HL-60 (cell line): Measurements from ENCODE around the gene FBLL1.
"Not testable (repeated sequence)": the region's sequence is repeated elsewhere in the genome, so short reads cannot be mapped to it uniquely, and the experiment has no call there.

Source experiments
- DNase-seq, 2 experiments: peaks; one replicate each; pipeline ENCODE4 v3.0.0-alpha.2; 2010 to 2020; ENCODE audit warnings: low read depth in 1 of 2, low spot score in 1 of 2
- H3K27ac ChIP-seq: fragments of 250-450 bp; sonication (Bioruptor Pico); replicated peaks from 2 replicates; pipeline ENCODE4 v1.5.1; 2020; ENCODE audit warnings: mild to moderate bottlenecking, moderate library complexity
- H3K27me3 ChIP-seq: fragments of 250-450 bp; sonication (Bioruptor Pico); 2 replicates; pipeline ENCODE4 v1.5.1; 2021; ENCODE audit warnings: mild to moderate bottlenecking, moderate library complexity; ENCODE audit not compliant: insufficient read depth, poor library complexity, severe bottlenecking
- H3K4me3 ChIP-seq: replicated peaks from 2 replicates; pipeline ENCODE4 v1.5.1; 2011; ENCODE audit warnings: mild to moderate bottlenecking, control low read depth, low read length; ENCODE audit not compliant: insufficient read depth
- CTCF ChIP-seq: IDR thresholded peaks from one replicate; pipeline ENCODE4 v1.5.1; 2011; ENCODE audit warnings: low read length, control low read depth, inconsistent platforms; ENCODE audit not compliant: insufficient read depth
- GABPA ChIP-seq: IDR thresholded peaks from 2 replicates; pipeline ENCODE4 v1.6.1; 2012; ENCODE audit warnings: low read depth
- POLR2AphosphoS5 ChIP-seq: IDR thresholded peaks from 2 replicates; pipeline ENCODE4 v1.6.1; 2012; ENCODE audit warnings: low read depth
- REST ChIP-seq: IDR thresholded peaks from 2 replicates; pipeline ENCODE4 v1.6.1; 2012; ENCODE audit warnings: low read depth; ENCODE audit not compliant: insufficient replicate concordance
- SPI1 ChIP-seq: IDR thresholded peaks from 2 replicates; pipeline ENCODE4 v1.6.1; 2012; ENCODE audit warnings: low read depth, mild to moderate bottlenecking, borderline replicate concordance

FBLL1 gene

GRCh38 chr5:168531191-168531590, 2.1 kb downstream of the FBLL1 start:
- Histone ChIP-seq H3K27me3 (peaks cover 16% of the 10 kb centered on the region), H3K27ac (no peak overlapping the region), H3K4me3 (no peak overlapping the region)
- DNase-seq = no peak
- TF ChIP-seq POLR2AphosphoS5 (no peak), CTCF (no peak)

GRCh38 chr5:168531987-168532864, 3.1 kb downstream of the FBLL1 start:
- Histone ChIP-seq H3K4me3 (no peak overlapping the region), H3K27me3 (peaks cover 16% of the 10 kb centered on the region), H3K27ac (no peak overlapping the region)
- no peak for DNase-seq
- TF ChIP-seq POLR2AphosphoS5 = no peak

DNA sequence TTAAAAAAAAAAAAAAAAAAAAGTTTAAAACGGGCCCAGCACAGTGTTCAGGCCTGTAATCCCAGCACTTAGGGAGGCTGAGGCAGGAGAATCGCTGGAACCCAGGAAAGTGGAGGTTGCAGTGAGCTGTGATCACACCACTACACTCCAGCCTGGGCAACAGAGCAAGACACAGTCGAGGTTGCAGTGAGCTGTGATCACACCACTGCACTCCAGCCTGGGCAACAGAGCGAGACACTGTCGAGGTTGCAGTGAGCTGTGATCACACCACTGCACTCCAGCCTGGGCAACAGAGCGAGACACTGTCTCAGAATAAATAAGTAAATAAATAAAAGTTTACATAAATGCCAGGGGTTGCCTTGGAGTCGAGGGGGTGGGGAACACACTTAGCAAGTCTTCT, 5.2 kb downstream of the FBLL1 start:
- H3K27me3 ChIP-seq = peaks cover 14% of the 10 kb centered on the region
- H3K27ac ChIP-seq, H3K4me3 ChIP-seq, DNase-seq: not testable (repeated sequence)

DNA sequence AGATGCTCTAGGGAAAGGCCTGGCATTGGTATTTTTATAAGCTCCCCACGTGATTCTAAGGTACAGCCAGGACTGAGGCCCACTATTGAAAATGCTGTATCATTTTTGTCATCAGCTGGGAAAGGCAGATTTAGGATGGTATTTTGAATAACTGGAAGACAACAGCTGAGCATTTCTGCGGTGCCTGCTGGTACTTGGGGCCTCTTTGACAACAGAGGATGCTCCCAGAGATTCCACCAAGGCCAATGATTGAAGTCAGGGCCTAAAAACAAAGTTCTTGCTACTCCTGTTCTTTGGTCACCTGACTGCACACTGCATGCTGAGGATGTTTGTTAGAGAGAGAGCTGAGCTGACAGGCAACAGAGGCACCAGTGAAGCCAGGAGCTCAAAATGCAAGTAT, 8.1 kb downstream of the FBLL1 start:
- H3K4me3 ChIP-seq = no peak overlapping the region
- no peaks in the 10 kb centered on the region for H3K27me3 ChIP-seq
- H3K27ac ChIP-seq = no peak overlapping the region
- DNase-seq = no peak
- TF ChIP-seq SPI1 (no peak), REST (no peak), POLR2AphosphoS5 (no peak)

DNA sequence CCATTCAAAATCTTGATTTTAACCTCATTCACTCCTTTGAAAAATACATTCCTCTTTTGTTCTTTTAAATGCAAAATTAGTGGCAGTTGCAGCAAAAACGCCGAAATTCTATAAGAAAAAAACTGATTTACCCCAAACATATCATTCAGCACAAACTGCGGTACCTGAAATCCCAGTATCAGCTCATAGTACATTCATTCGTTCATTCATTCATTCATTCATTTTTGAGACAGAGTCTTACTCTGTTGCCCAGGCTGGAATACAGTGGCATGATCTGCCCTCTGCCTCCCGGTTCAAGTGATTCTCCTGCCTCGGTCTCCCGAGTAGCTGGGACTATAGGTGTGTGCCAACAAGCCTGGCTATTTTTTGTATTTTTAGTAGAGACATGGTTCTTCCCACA, 20.4 kb downstream of the FBLL1 start:
- H3K27me3 ChIP-seq = no peaks in the 10 kb centered on the region
- TF ChIP-seq POLR2AphosphoS5 (no peak), GABPA (no peak), CTCF (no peak), REST (no peak), SPI1 (no peak)
- H3K4me3 ChIP-seq = no peak overlapping the region
- DNase-seq = no peak
- no peak overlapping the region for H3K27ac ChIP-seq
